Neural cell (in vitro differentiated cells): ENCODE results near the gene ARHGAP10. TPM values are rescaled to one million over a fixed set of nuclear protein-coding genes. Genes with fewer than 3 reads are reported as not detected.

Experiments used
- H2AFZ ChIP-seq: fragments of 200-600, 300-800 bp; sonication (generic), shearing (Covaris generic); 2 replicates; pipeline ENCODE4 v1.6.0; 2014; ENCODE audit warnings: low read depth, mild to moderate bottlenecking, antibody characterized with exemption, low read length, moderate library complexity
- H3F3A ChIP-seq: fragments of 200-600 bp; shearing (Covaris generic); 2 replicates; pipeline ENCODE4 v1.6.1; 2016; ENCODE audit warnings: mild to moderate bottlenecking, moderate library complexity, mixed read lengths, antibody characterized with exemption, low read length; ENCODE audit not compliant: insufficient read depth, poor library complexity, severe bottlenecking
- H3K27ac ChIP-seq: fragments of 200-600, 300-800 bp; sonication (generic), shearing (Covaris generic); 2 replicates; pipeline ENCODE4 v1.5.1; 2014; ENCODE audit warnings: mild to moderate bottlenecking, low read length, moderate library complexity
- H3K27me3 ChIP-seq: fragments of 300-800, 200-600 bp; sonication (generic), shearing (Covaris generic); 2 replicates; pipeline ENCODE4 v1.6.0; 2014; ENCODE audit warnings: mild to moderate bottlenecking, low read depth, low read length, moderate library complexity; ENCODE audit not compliant: insufficient read depth
- H3K36me3 ChIP-seq: fragments of 300-800, 200-600 bp; sonication (generic), shearing (Covaris generic); 2 replicates; pipeline ENCODE4 v1.5.1; 2014; ENCODE audit warnings: mild to moderate bottlenecking, antibody characterized with exemption, low read length, moderate library complexity; ENCODE audit not compliant: insufficient read depth
- H3K4me2 ChIP-seq: fragments of 300-800, 200-600 bp; sonication (generic), shearing (Covaris generic); 2 replicates; pipeline ENCODE4 v1.6.0; 2014; ENCODE audit warnings: mild to moderate bottlenecking, low read length
- H3K4me3 ChIP-seq: fragments of 300-800, 200-600 bp; sonication (generic), shearing (Covaris generic); 2 replicates; pipeline ENCODE4 v1.5.1; 2014; ENCODE audit warnings: mild to moderate bottlenecking, low read length, moderate library complexity
- H3K79me2 ChIP-seq: fragments of 200-600 bp; shearing (Covaris generic); replicated peaks from 2 replicates; pipeline ENCODE4 v1.6.0; 2014; ENCODE audit warnings: mild to moderate bottlenecking, low read length, moderate library complexity; ENCODE audit not compliant: insufficient read depth
- H3K9ac ChIP-seq: fragments of 300-800, 200-600 bp; sonication (generic), shearing (Covaris generic); 2 replicates; pipeline ENCODE4 v1.6.1; 2016; ENCODE audit warnings: mild to moderate bottlenecking, low read length, mixed read lengths
- H3K9me2 ChIP-seq: fragments of 200-600 bp; shearing (Covaris generic); 2 replicates; pipeline ENCODE4 v1.6.1; 2016; ENCODE audit warnings: mild to moderate bottlenecking, low read length, mixed read lengths; ENCODE audit not compliant: insufficient read depth
- H3K9me3 ChIP-seq: fragments of 200-600, 300-800 bp; sonication (generic), shearing (Covaris generic); 2 replicates; pipeline ENCODE4 v1.6.1; 2016; ENCODE audit warnings: mild to moderate bottlenecking, mixed run types, low read length, moderate library complexity, mixed read lengths
- H4K20me1 ChIP-seq: fragments of 200-600 bp; shearing (Covaris generic); 2 replicates; pipeline ENCODE4 v1.6.1; 2016; ENCODE audit warnings: mild to moderate bottlenecking, mixed run types; ENCODE audit not compliant: insufficient read depth
- EP300 ChIP-seq: fragments of 450-650 bp; conservative IDR thresholded peaks from 2 replicates; pipeline ENCODE4 v1.6.1; 2014; ENCODE audit warnings: antibody characterized with exemption, mild to moderate bottlenecking, moderate library complexity; ENCODE audit not compliant: poor library complexity, severe bottlenecking
- EZH2 ChIP-seq: fragments of 200-600, 300-800 bp; shearing (Covaris generic), sonication (generic); IDR thresholded peaks from 2 replicates; pipeline ENCODE4 v1.6.1; 2014; ENCODE audit warnings: antibody characterized with exemption, low read length, borderline replicate concordance, mild to moderate bottlenecking; ENCODE audit not compliant: insufficient read depth, poor library complexity, severe bottlenecking
- MXI1 ChIP-seq: fragments of 450-650 bp; conservative IDR thresholded peaks from 2 replicates; pipeline ENCODE4 v1.6.1; 2014; ENCODE audit warnings: antibody characterized with exemption, mild to moderate bottlenecking; ENCODE audit not compliant: poor library complexity, severe bottlenecking
- POLR2AphosphoS5 ChIP-seq: IDR thresholded peaks from 2 replicates; pipeline ENCODE4 v1.6.1; 2012
- RAD21 ChIP-seq: fragments of 450-650 bp; conservative IDR thresholded peaks from 2 replicates; pipeline ENCODE4 v1.6.1; 2014; ENCODE audit warnings: antibody characterized with exemption, mild to moderate bottlenecking, moderate library complexity
- SMC3 ChIP-seq: fragments of 450-650 bp; conservative IDR thresholded peaks from 2 replicates; pipeline ENCODE4 v1.6.1; 2014; ENCODE audit warnings: antibody characterized with exemption, mild to moderate bottlenecking, moderate library complexity; ENCODE audit not compliant: poor library complexity
- TAF1 ChIP-seq: IDR thresholded peaks from 2 replicates; pipeline ENCODE4 v1.6.1; 2012; ENCODE audit warnings: low read depth
- polyA plus RNA-seq: library from polyadenylated mRNA; depleted of rRNA; stranded (reverse); fragments of >200 nt; gene quantifications from 2 replicates; pipeline ENCODE4 v1.2.3, GENCODE V29; 2014
- TF ChIP-seq, protein P1 (sequence below): fragments of 450-650 bp; IDR thresholded peaks from 2 replicates; pipeline ENCODE4 v1.5.1; 2014; ENCODE audit warnings: antibody characterized with exemption, mild to moderate bottlenecking, moderate library complexity; ENCODE audit not compliant: poor library complexity, severe bottlenecking
- TF ChIP-seq, protein P2 (sequence below): IDR thresholded peaks from 2 replicates; pipeline ENCODE4 v1.6.1; 2012; ENCODE audit warnings: borderline replicate concordance

Gene ARHGAP10
- polyA plus RNA-seq, 1 donor from 2014 or later: 1.2 TPM

GRCh38 chr4:147864607-147865006 is 132.7 kb downstream of the ARHGAP10 start:
- TF ChIP-seq SMC3 (no peak), TAF1 (no peak), EP300 (no peak), EZH2 (no peak), POLR2AphosphoS5 (no peak), MXI1 (no peak), RAD21 (no peak)
- TF ChIP-seq, protein P1, sequence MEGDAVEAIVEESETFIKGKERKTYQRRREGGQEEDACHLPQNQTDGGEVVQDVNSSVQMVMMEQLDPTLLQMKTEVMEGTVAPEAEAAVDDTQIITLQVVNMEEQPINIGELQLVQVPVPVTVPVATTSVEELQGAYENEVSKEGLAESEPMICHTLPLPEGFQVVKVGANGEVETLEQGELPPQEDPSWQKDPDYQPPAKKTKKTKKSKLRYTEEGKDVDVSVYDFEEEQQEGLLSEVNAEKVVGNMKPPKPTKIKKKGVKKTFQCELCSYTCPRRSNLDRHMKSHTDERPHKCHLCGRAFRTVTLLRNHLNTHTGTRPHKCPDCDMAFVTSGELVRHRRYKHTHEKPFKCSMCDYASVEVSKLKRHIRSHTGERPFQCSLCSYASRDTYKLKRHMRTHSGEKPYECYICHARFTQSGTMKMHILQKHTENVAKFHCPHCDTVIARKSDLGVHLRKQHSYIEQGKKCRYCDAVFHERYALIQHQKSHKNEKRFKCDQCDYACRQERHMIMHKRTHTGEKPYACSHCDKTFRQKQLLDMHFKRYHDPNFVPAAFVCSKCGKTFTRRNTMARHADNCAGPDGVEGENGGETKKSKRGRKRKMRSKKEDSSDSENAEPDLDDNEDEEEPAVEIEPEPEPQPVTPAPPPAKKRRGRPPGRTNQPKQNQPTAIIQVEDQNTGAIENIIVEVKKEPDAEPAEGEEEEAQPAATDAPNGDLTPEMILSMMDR: no peak
- TF ChIP-seq, protein P2, sequence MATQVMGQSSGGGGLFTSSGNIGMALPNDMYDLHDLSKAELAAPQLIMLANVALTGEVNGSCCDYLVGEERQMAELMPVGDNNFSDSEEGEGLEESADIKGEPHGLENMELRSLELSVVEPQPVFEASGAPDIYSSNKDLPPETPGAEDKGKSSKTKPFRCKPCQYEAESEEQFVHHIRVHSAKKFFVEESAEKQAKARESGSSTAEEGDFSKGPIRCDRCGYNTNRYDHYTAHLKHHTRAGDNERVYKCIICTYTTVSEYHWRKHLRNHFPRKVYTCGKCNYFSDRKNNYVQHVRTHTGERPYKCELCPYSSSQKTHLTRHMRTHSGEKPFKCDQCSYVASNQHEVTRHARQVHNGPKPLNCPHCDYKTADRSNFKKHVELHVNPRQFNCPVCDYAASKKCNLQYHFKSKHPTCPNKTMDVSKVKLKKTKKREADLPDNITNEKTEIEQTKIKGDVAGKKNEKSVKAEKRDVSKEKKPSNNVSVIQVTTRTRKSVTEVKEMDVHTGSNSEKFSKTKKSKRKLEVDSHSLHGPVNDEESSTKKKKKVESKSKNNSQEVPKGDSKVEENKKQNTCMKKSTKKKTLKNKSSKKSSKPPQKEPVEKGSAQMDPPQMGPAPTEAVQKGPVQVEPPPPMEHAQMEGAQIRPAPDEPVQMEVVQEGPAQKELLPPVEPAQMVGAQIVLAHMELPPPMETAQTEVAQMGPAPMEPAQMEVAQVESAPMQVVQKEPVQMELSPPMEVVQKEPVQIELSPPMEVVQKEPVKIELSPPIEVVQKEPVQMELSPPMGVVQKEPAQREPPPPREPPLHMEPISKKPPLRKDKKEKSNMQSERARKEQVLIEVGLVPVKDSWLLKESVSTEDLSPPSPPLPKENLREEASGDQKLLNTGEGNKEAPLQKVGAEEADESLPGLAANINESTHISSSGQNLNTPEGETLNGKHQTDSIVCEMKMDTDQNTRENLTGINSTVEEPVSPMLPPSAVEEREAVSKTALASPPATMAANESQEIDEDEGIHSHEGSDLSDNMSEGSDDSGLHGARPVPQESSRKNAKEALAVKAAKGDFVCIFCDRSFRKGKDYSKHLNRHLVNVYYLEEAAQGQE: no peak
- H3K9ac ChIP-seq: no peak overlapping the region
- H3K9me2 ChIP-seq: no peaks in the 10 kb centered on the region
- H3K27me3 ChIP-seq: no peaks in the 10 kb centered on the region
- H2AFZ ChIP-seq: no peak overlapping the region
- H3K27ac ChIP-seq: no peak overlapping the region
- H3K4me2 ChIP-seq: no peak overlapping the region
- H3K9me3 ChIP-seq: no peaks in the 10 kb centered on the region
- H3K36me3 ChIP-seq: no peaks in the 10 kb centered on the region
- no peaks in the 10 kb centered on the region for H4K20me1 ChIP-seq
- no peaks in the 10 kb centered on the region for H3F3A ChIP-seq
- H3K79me2 ChIP-seq: no peaks in the 10 kb centered on the region
- H3K4me3 ChIP-seq: no peak overlapping the region

GRCh38 chr4:147865926-147866325 is 134.0 kb downstream of the ARHGAP10 start:
- Histone ChIP-seq H3K27ac (no peak overlapping the region), H2AFZ (no peak overlapping the region), H3F3A (no peaks in the 10 kb centered on the region), H3K27me3 (no peaks in the 10 kb centered on the region), H3K4me3 (no peak overlapping the region), H3K36me3 (no peaks in the 10 kb centered on the region), H3K9me2 (no peaks in the 10 kb centered on the region), H3K79me2 (no peaks in the 10 kb centered on the region), H3K9ac (no peak overlapping the region), H4K20me1 (no peaks in the 10 kb centered on the region), H3K9me3 (no peaks in the 10 kb centered on the region), H3K4me2 (no peak overlapping the region)
- TF ChIP-seq EP300: no peak
